HCT116 (cell line): ENCODE measurements around the gene TMEM117. TPM values are rescaled to one million over a fixed set of nuclear protein-coding genes. Genes with fewer than 3 reads are reported as not detected.

Experiments
- ATAC-seq: fragments of 200-7000 bp; cut with Tn5 transposase; 2 replicates; pipeline ENCODE4 v1.9.1; 2020; ENCODE audit warnings: mild to moderate bottlenecking, moderate library complexity
- BruUV-seq: library from RNA; stranded (reverse); fragments of 400-500 nt; replicated peaks from 2 replicates; lab custom pipeline; 2021; lab: Mats Ljungman, UMichigan
- CTCF ChIA-PET: fragments of 300-600 bp; sonication (Branson Sonifier 250); formaldehyde crosslinking; loops from one replicate; lab custom pipeline; 2021; ENCODE audit warnings: antibody characterized with exemption; lab: Charles Lee
- POLR2A ChIA-PET: fragments of 300-600, 350-600 bp; sonication (Branson Sonifier 250); formaldehyde crosslinking; loops from one replicate; lab custom pipeline; 2021; ENCODE audit warnings: antibody characterized with exemption; lab: Charles Lee
- RAD21 ChIA-PET, 2 experiments: fragments of 300-600 bp; sonication (Branson Sonifier 250); formaldehyde crosslinking; loops; one replicate each; lab custom pipeline; 2023; ENCODE audit warnings: low total read pairs in 2 of 2; ENCODE audit not compliant: uncharacterized antibody in 2 of 2, unreplicated experiment in 2 of 2, low non-redundant PET in 1 of 2; lab: Charles Lee
- DNase-seq: peaks from one replicate; pipeline ENCODE4 v3.0.0-alpha.2; 2010; ENCODE audit warnings: low read depth, low spot score
- H2AFZ ChIP-seq: fragments of 200-600 bp; shearing (Covaris generic), sonication (generic); 2 replicates; pipeline ENCODE4 v1.6.1; 2017; ENCODE audit warnings: low read depth, mixed run types, mixed read lengths, antibody characterized with exemption, low read length; ENCODE audit not compliant: poor library complexity, severe bottlenecking
- H3K27ac ChIP-seq: 2 replicates; pipeline ENCODE4 v1.5.1; 2012; ENCODE audit warnings: low read depth, low read length
- H3K27me3 ChIP-seq: fragments of 200-600 bp; sonication (generic); 2 replicates; pipeline ENCODE4 v1.6.1; 2016; ENCODE audit warnings: mixed run types, low read length, mixed read lengths; ENCODE audit not compliant: insufficient read depth
- H3K36me3 ChIP-seq, 2 experiments: fragments of 200-500 bp in 1 of 2; fragments of 200-600 bp in 1 of 2; sonication (Bioruptor generic) in 1 of 2; sonication (generic) in 1 of 2; 2 replicates each; pipeline versions ENCODE4 v1.5.1 to v1.6.1; 2014 to 2016; ENCODE audit warnings: low read length in 2 of 2, inconsistent platforms in 1 of 2, mixed read lengths in 1 of 2, mixed run types in 1 of 2; ENCODE audit not compliant: insufficient read depth in 2 of 2, control insufficient read depth in 1 of 2
- H3K4me1 ChIP-seq, 2 experiments: fragments of 200-600 bp in 1 of 2; sonication (generic) in 1 of 2; 2 replicates each; pipeline versions ENCODE4 v1.5.1 to v1.6.1; 2012 to 2017; ENCODE audit warnings: low read length in 2 of 2, inconsistent platforms in 1 of 2, mild to moderate bottlenecking in 1 of 2, mixed read lengths in 1 of 2, mixed run types in 1 of 2, moderate library complexity in 1 of 2; ENCODE audit not compliant: insufficient read depth in 2 of 2, control insufficient read depth in 1 of 2
- H3K4me2 ChIP-seq: fragments of 200-600 bp; sonication (generic); 2 replicates; pipeline ENCODE4 v1.6.1; 2017; ENCODE audit warnings: mixed run types, low read length, mixed read lengths
- H3K4me3 ChIP-seq, 2 experiments: fragments of 200-600 bp in 1 of 2; sonication (generic) in 1 of 2; replicated peaks in 1 of 2; 2 replicates each; pipeline ENCODE4 v1.5.1; 2011 to 2016; ENCODE audit warnings: low read length in 2 of 2, control low read depth in 1 of 2, low read depth in 1 of 2, mild to moderate bottlenecking in 1 of 2, mixed read lengths in 1 of 2, mixed run types in 1 of 2
- H3K79me2 ChIP-seq: fragments of 200-600 bp; sonication (generic); 2 replicates; pipeline ENCODE4 v1.6.1; 2017; ENCODE audit warnings: mild to moderate bottlenecking, mixed run types, low read length, moderate library complexity, mixed read lengths; ENCODE audit not compliant: insufficient read depth
- H3K9ac ChIP-seq: fragments of 200-600 bp; sonication (generic); 2 replicates; pipeline ENCODE4 v1.6.1; 2016; ENCODE audit warnings: low read length, mixed read lengths
- H3K9me2 ChIP-seq: fragments of 200-600 bp; sonication (generic), shearing (Covaris generic); 2 replicates; pipeline ENCODE4 v1.6.1; 2017; ENCODE audit warnings: mixed run types, mild to moderate bottlenecking, moderate library complexity; ENCODE audit not compliant: insufficient read depth
- H3K9me3 ChIP-seq, 2 experiments: fragments of 200-500 bp in 1 of 2; fragments of 200-600 bp in 1 of 2; sonication (Bioruptor generic) in 1 of 2; sonication (generic) in 1 of 2; 2 replicates each; pipeline ENCODE4 v1.6.1; 2014 to 2017; ENCODE audit warnings: low read length in 2 of 2, mixed read lengths in 2 of 2, inconsistent platforms in 1 of 2, low read depth in 1 of 2, mild to moderate bottlenecking in 1 of 2, mixed run types in 1 of 2, moderate library complexity in 1 of 2; ENCODE audit not compliant: control insufficient read depth in 1 of 2, insufficient read depth in 1 of 2
- H4K20me1 ChIP-seq: fragments of 200-600 bp; sonication (generic), shearing (Covaris generic); 2 replicates; pipeline ENCODE4 v1.6.1; 2017; ENCODE audit warnings: mixed run types, mild to moderate bottlenecking, moderate library complexity; ENCODE audit not compliant: insufficient read depth
- CEBPB ChIP-seq: IDR thresholded peaks from 2 replicates; pipeline ENCODE4 v1.6.1; 2012; ENCODE audit warnings: low read depth
- EGR1 ChIP-seq: IDR thresholded peaks from 2 replicates; pipeline ENCODE4 v1.6.1; 2012; ENCODE audit warnings: low read depth
- ELF1 ChIP-seq: IDR thresholded peaks from 2 replicates; pipeline ENCODE4 v1.6.1; 2012; ENCODE audit warnings: low read depth, borderline replicate concordance
- JUND ChIP-seq: IDR thresholded peaks from 2 replicates; pipeline ENCODE4 v1.6.1; 2012
- POLR2A ChIP-seq: IDR thresholded peaks from 2 replicates; pipeline ENCODE4 v1.7.0; 2011; ENCODE audit warnings: borderline replicate concordance; ENCODE audit not compliant: insufficient read depth, insufficient read length; ENCODE audit errors: extremely low read depth
- POLR2AphosphoS5 ChIP-seq: IDR thresholded peaks from 2 replicates; pipeline ENCODE4 v1.6.1; 2011; ENCODE audit warnings: mild to moderate bottlenecking, low read depth, low read length, moderate library complexity
- RAD21 ChIP-seq: IDR thresholded peaks from 2 replicates; pipeline ENCODE4 v1.6.1; 2012; ENCODE audit warnings: low read depth, mild to moderate bottlenecking
- SIN3A ChIP-seq: IDR thresholded peaks from 2 replicates; pipeline ENCODE4 v1.6.1; 2012; ENCODE audit warnings: low read depth
- SP1 ChIP-seq: IDR thresholded peaks from 2 replicates; pipeline ENCODE4 v1.6.1; 2012; ENCODE audit warnings: low read depth
- SRF ChIP-seq: IDR thresholded peaks from 2 replicates; pipeline ENCODE4 v1.6.1; 2012; ENCODE audit warnings: low read depth
- YY1 ChIP-seq: IDR thresholded peaks from 2 replicates; pipeline ENCODE4 v1.6.1; 2011; ENCODE audit warnings: low read length, low read depth, moderate library complexity, mild to moderate bottlenecking; ENCODE audit not compliant: insufficient replicate concordance; ENCODE audit errors: extremely low read depth
- ZFX ChIP-seq: fragments of 450-650 bp; IDR thresholded peaks from 2 replicates; pipeline ENCODE4 v1.6.1; 2017
- ZNF274 ChIP-seq: fragments of 200-500 bp; sonication (Bioruptor generic); IDR thresholded peaks from 2 replicates; pipeline ENCODE4 v1.6.1; 2014; ENCODE audit warnings: mild to moderate bottlenecking, low read depth, low read length, inconsistent platforms
- intact Hi-C: fragments of 100-400 bp; cut with micrococcal nuclease; formaldehyde crosslinking; loops from 2 replicates; pipeline ENCODE4 v1.10.0; 2022
- total RNA-seq: library from RNA; stranded (reverse); gene quantifications from one replicate; pipeline ENCODE4 v1.2.1, GENCODE V29; 2021; ENCODE audit not compliant: unreplicated experiment
- TF ChIP-seq, protein P1 (sequence below): IDR thresholded peaks from 2 replicates; pipeline ENCODE4 v1.6.1; 2012; ENCODE audit warnings: low read depth
- TF ChIP-seq, protein P2 (sequence below), 3 experiments: fragments of 200-600 bp in 1 of 3; sonication (generic) in 1 of 3; IDR thresholded peaks in 2 of 3; conservative IDR thresholded peaks in 1 of 3; 2 replicates each; pipeline ENCODE4 v1.5.1; 2012 to 2017; ENCODE audit warnings: low read depth in 2 of 3, low read length in 2 of 3, antibody characterized with exemption in 1 of 3, borderline replicate concordance in 1 of 3, control low read depth in 1 of 3, mild to moderate bottlenecking in 1 of 3, mixed read lengths in 1 of 3, mixed run types in 1 of 3, moderate library complexity in 1 of 3; ENCODE audit not compliant: insufficient read depth in 1 of 3
- TF ChIP-seq, protein P3 (sequence below): IDR thresholded peaks from 2 replicates; pipeline ENCODE4 v1.6.1; 2012

The TMEM117 gene
- total RNA-seq, 1 experiment from 2014 or later = 3.6 TPM

DNA sequence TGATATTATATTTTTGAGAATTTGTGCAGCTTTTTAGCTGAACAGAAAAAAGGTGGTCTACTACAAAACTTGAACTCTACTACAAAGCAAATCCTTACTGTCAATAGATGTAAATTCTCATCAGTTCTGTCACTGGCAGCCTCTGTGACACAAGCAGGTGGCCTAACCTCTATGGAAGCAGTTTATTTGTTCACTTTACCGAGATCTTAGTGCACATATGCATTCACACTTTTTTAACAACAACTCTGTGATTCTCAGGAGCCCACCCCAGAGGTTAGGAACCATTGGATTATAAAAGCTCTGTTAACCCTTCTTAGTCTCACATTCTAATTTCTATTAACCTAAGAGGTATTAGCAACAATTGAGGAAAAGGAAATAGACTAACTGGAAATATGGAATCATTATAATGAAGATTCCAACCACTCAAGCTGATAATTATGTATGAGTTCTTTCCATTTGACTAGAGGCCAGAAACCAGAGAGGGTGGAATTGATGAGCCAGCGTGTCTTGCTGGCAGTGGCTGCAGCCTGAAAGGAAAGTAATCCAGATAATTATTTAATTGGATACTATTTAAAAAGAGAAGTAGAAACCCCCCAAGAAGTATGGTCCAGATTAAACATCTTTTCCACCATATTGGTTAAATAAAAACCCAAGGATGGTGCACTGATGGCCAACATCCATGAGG lies 451.1 kb downstream of the TMEM117 start:
- Histone ChIP-seq H3K4me1 (no peaks in the 10 kb centered on the region), H3K27me3 (no peaks in the 10 kb centered on the region), H3K4me2 (no peak overlapping the region), H3K79me2 (no peaks in the 10 kb centered on the region), H3K36me3 (no peaks in the 10 kb centered on the region), H3K9me3 (no peaks in the 10 kb centered on the region), H3K27ac (no peak overlapping the region), H4K20me1 (no peaks in the 10 kb centered on the region), H3K9ac (no peak overlapping the region), H3K4me3 (no peak overlapping the region), H3K9me2 (no peaks in the 10 kb centered on the region), H2AFZ (no peak overlapping the region)
- RAD21 ChIA-PET = no interaction called here
- POLR2A ChIA-PET = no interaction called here
- DNase-seq = no peak
- no peak for ATAC-seq
- TF ChIP-seq ZNF274 (no peak), SP1 (no peak), EGR1 (no peak), POLR2AphosphoS5 (no peak), RAD21 (no peak), JUND (no peak), ZFX (no peak), CEBPB (no peak), POLR2A (no peak), SRF (no peak), SIN3A (no peak), ELF1 (no peak), YY1 (no peak)
- TF ChIP-seq, protein P1, sequence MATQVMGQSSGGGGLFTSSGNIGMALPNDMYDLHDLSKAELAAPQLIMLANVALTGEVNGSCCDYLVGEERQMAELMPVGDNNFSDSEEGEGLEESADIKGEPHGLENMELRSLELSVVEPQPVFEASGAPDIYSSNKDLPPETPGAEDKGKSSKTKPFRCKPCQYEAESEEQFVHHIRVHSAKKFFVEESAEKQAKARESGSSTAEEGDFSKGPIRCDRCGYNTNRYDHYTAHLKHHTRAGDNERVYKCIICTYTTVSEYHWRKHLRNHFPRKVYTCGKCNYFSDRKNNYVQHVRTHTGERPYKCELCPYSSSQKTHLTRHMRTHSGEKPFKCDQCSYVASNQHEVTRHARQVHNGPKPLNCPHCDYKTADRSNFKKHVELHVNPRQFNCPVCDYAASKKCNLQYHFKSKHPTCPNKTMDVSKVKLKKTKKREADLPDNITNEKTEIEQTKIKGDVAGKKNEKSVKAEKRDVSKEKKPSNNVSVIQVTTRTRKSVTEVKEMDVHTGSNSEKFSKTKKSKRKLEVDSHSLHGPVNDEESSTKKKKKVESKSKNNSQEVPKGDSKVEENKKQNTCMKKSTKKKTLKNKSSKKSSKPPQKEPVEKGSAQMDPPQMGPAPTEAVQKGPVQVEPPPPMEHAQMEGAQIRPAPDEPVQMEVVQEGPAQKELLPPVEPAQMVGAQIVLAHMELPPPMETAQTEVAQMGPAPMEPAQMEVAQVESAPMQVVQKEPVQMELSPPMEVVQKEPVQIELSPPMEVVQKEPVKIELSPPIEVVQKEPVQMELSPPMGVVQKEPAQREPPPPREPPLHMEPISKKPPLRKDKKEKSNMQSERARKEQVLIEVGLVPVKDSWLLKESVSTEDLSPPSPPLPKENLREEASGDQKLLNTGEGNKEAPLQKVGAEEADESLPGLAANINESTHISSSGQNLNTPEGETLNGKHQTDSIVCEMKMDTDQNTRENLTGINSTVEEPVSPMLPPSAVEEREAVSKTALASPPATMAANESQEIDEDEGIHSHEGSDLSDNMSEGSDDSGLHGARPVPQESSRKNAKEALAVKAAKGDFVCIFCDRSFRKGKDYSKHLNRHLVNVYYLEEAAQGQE = no peak
- TF ChIP-seq, protein P2, sequence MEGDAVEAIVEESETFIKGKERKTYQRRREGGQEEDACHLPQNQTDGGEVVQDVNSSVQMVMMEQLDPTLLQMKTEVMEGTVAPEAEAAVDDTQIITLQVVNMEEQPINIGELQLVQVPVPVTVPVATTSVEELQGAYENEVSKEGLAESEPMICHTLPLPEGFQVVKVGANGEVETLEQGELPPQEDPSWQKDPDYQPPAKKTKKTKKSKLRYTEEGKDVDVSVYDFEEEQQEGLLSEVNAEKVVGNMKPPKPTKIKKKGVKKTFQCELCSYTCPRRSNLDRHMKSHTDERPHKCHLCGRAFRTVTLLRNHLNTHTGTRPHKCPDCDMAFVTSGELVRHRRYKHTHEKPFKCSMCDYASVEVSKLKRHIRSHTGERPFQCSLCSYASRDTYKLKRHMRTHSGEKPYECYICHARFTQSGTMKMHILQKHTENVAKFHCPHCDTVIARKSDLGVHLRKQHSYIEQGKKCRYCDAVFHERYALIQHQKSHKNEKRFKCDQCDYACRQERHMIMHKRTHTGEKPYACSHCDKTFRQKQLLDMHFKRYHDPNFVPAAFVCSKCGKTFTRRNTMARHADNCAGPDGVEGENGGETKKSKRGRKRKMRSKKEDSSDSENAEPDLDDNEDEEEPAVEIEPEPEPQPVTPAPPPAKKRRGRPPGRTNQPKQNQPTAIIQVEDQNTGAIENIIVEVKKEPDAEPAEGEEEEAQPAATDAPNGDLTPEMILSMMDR (IDR thresholded peaks at IDR 0.05 in 2 of 3, conservative IDR thresholded peaks at IDR 0.05 in 1 of 3; ENCODE audit: borderline replicate concordance in 1 of 3, insufficient read depth in 1 of 3, low read depth in 2 of 3, low read length in 2 of 3) = no peak
- TF ChIP-seq, protein P3, sequence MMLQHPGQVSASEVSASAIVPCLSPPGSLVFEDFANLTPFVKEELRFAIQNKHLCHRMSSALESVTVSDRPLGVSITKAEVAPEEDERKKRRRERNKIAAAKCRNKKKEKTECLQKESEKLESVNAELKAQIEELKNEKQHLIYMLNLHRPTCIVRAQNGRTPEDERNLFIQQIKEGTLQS = no peak
- no TSS peak for BruUV-seq
- CTCF ChIA-PET = no interaction called here
- intact Hi-C loops = no loop called here
